Trophoblast cell (in vitro differentiated cells and primary cell): ENCODE results near the gene CIAO2B.
"Not testable (repeated sequence)": the region's sequence is repeated elsewhere in the genome, so short reads cannot be mapped to it uniquely, and the experiment has no call there.

ENCODE experiments used
- DNase-seq, 2 donors: peaks; one replicate each; pipeline ENCODE4 v3.0.0-alpha.2; 2016
- H2AFZ ChIP-seq: 2 replicates; pipeline ENCODE4 v1.6.1; 2013; ENCODE audit warnings: low read length, moderate library complexity, mild to moderate bottlenecking; ENCODE audit not compliant: insufficient read depth, poor library complexity
- H2AK5ac ChIP-seq: 2 replicates; pipeline ENCODE4 v1.6.1; 2013; ENCODE audit warnings: mild to moderate bottlenecking, low read length
- H2BK120ac ChIP-seq: 2 replicates; pipeline ENCODE4 v1.6.1; 2013; ENCODE audit warnings: low read length, mild to moderate bottlenecking, moderate library complexity; ENCODE audit not compliant: insufficient read depth, poor library complexity
- H2BK12ac ChIP-seq: 2 replicates; pipeline ENCODE4 v1.6.1; 2013; ENCODE audit warnings: mild to moderate bottlenecking, low read length, moderate library complexity
- H2BK5ac ChIP-seq: 2 replicates; pipeline ENCODE4 v1.6.1; 2013; ENCODE audit warnings: low read length, low read depth, moderate library complexity, mild to moderate bottlenecking; ENCODE audit not compliant: poor library complexity
- H3K14ac ChIP-seq: 2 replicates; pipeline ENCODE4 v1.6.1; 2013; ENCODE audit warnings: mild to moderate bottlenecking, low read length
- H3K18ac ChIP-seq: 2 replicates; pipeline ENCODE4 v1.6.1; 2013; ENCODE audit warnings: mild to moderate bottlenecking, low read length
- H3K23ac ChIP-seq: 2 replicates; pipeline ENCODE4 v1.6.1; 2013; ENCODE audit warnings: low read length
- H3K27ac ChIP-seq: 2 replicates; pipeline ENCODE4 v1.5.1; 2013; ENCODE audit warnings: low read depth, mild to moderate bottlenecking, inconsistent platforms, low read length, moderate library complexity
- H3K27me3 ChIP-seq: 2 replicates; pipeline ENCODE4 v1.6.1; 2013; ENCODE audit warnings: inconsistent platforms, mild to moderate bottlenecking, low read length, moderate library complexity; ENCODE audit not compliant: insufficient read depth
- H3K36me3 ChIP-seq, 2 experiments: 1 replicate in 1 of 2; 2 replicates in 1 of 2; pipeline ENCODE4 v1.6.1; 2013; ENCODE audit warnings: low read length in 2 of 2, mild to moderate bottlenecking in 2 of 2, moderate library complexity in 1 of 2; ENCODE audit not compliant: insufficient read depth in 2 of 2, control insufficient read depth in 1 of 2
- H3K4ac ChIP-seq: 2 replicates; pipeline ENCODE4 v1.6.1; 2013; ENCODE audit warnings: low read depth, mild to moderate bottlenecking, low read length, moderate library complexity
- H3K4me1 ChIP-seq, 2 experiments: 1 replicate in 1 of 2; 2 replicates in 1 of 2; pipeline ENCODE4 v1.6.1; 2013; ENCODE audit warnings: low read length in 2 of 2, mild to moderate bottlenecking in 2 of 2, moderate library complexity in 1 of 2; ENCODE audit not compliant: insufficient read depth in 2 of 2, control insufficient read depth in 1 of 2
- H3K4me2 ChIP-seq: 2 replicates; pipeline ENCODE4 v1.6.1; 2013; ENCODE audit warnings: inconsistent platforms, mild to moderate bottlenecking, low read length, moderate library complexity
- H3K4me3 ChIP-seq: 2 replicates; pipeline ENCODE4 v1.5.1; 2013; ENCODE audit warnings: mild to moderate bottlenecking, low read depth, low read length, inconsistent platforms
- H3K79me1 ChIP-seq: one replicate; pipeline ENCODE4 v1.6.1; 2013; ENCODE audit warnings: low read length
- H3K79me2 ChIP-seq: 2 replicates; pipeline ENCODE4 v1.6.1; 2013; ENCODE audit warnings: low read length, mild to moderate bottlenecking; ENCODE audit not compliant: control insufficient read depth, insufficient read depth, poor library complexity
- H3K9ac ChIP-seq: 2 replicates; pipeline ENCODE4 v1.6.1; 2013; ENCODE audit warnings: mild to moderate bottlenecking, low read length
- H3K9me3 ChIP-seq: 2 replicates; pipeline ENCODE4 v1.6.1; 2013; ENCODE audit warnings: low read depth, mild to moderate bottlenecking, control low read depth, inconsistent platforms, low read length; ENCODE audit not compliant: insufficient read depth
- H4K12ac ChIP-seq: 2 replicates; pipeline ENCODE4 v1.6.1; 2013; ENCODE audit warnings: low read depth, mild to moderate bottlenecking, low read length, moderate library complexity
- H4K8ac ChIP-seq: 2 replicates; pipeline ENCODE4 v1.6.1; 2013; ENCODE audit warnings: low read depth, mild to moderate bottlenecking, low read length, moderate library complexity
- H4K91ac ChIP-seq: one replicate; pipeline ENCODE4 v1.6.1; 2013; ENCODE audit warnings: low read depth, mild to moderate bottlenecking, low read length, moderate library complexity
- WGBS: extraction: QIAGEN DNeasy Blood & Tissue Kit; methylation state at CpG from one replicate; pipeline ENCODE4 v1.1.7; 2013; ENCODE audit warnings: missing lambda C conversion rate; ENCODE audit not compliant: insufficient read length, insufficient coverage; ENCODE audit errors: extremely low coverage; 5-methylcytosine and 5-hydroxymethylcytosine counted together

CIAO2B gene

GRCh38 chr16:66976746-66977145, 42.5 kb upstream of the CIAO2B start:
- Histone ChIP-seq H3K23ac (no peak overlapping the region), H2BK5ac (no peak overlapping the region), H3K4me2 (no peak overlapping the region), H3K9ac (no peak overlapping the region), H2AK5ac (no peak overlapping the region), H3K4me3 (no peak overlapping the region), H3K27ac (no peak overlapping the region), H3K27me3 (no peaks in the 10 kb centered on the region), H3K4ac (no peak overlapping the region), H4K91ac (no peak overlapping the region), H3K4me1 (no peaks in the 10 kb centered on the region), H2BK120ac (no peak overlapping the region), H3K79me2 (no peaks in the 10 kb centered on the region), H4K12ac (no peak overlapping the region), H3K9me3 (no peaks in the 10 kb centered on the region), H3K14ac (no peak overlapping the region), H3K18ac (no peak overlapping the region), H3K79me1 (no peaks in the 10 kb centered on the region), H2AFZ (no peak overlapping the region), H4K8ac (no peak overlapping the region), H3K36me3 (no peaks in the 10 kb centered on the region), H2BK12ac (no peak overlapping the region)
- no CpG with 5 or more reads among the region's 13 CpGs for WGBS
- DNase-seq, result no peak

DNA sequence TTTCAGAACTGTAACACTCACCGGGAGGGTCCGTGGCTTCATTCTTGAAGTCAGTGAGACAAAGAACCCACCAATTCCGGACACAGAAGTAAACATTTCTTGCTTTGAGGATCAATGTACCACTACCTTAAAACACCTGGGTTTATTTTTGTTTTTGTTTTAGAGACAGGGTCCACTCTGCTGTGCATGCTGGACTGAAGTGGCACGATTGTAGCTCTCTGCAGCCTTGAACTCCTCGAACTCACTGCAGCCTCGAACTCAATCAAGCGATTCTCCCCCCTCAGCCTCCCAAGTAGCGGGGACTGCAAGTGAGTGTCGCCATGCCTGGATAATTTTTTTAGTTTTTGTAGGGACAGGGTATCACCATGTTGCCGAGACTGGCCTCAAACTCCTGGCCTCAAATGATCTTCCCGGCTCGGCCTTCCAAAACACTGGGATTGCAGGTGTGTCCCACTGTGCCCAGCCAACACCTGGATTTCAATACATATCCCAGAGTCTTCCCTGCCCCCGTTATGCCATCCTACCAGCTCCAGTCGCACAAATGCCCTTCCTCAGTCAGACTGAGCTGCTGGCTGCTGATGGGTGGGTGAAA, 41.2 kb upstream of the CIAO2B start:
- H3K9me3 ChIP-seq, result no peaks in the 10 kb centered on the region
- no CpG with 5 or more reads among the region's 14 CpGs for WGBS
- DNase-seq, result no peak
- no peak overlapping the region for H3K4me2 ChIP-seq
- H2AFZ ChIP-seq, result no peak overlapping the region
- no peak overlapping the region for H3K27ac ChIP-seq
- H3K4ac ChIP-seq, result no peak overlapping the region
- no peak overlapping the region for H4K12ac ChIP-seq
- no peak overlapping the region for H4K8ac ChIP-seq
- no peak overlapping the region for H2BK120ac ChIP-seq
- no peaks in the 10 kb centered on the region for H3K79me2 ChIP-seq
- no peaks in the 10 kb centered on the region for H3K79me1 ChIP-seq
- no peak overlapping the region for H3K18ac ChIP-seq
- H3K27me3 ChIP-seq, result no peaks in the 10 kb centered on the region
- H3K9ac ChIP-seq, result no peak overlapping the region
- no peaks in the 10 kb centered on the region for H3K4me1 ChIP-seq
- no peak overlapping the region for H3K14ac ChIP-seq
- no peak overlapping the region for H2BK5ac ChIP-seq
- H2AK5ac ChIP-seq, result no peak overlapping the region
- no peaks in the 10 kb centered on the region for H3K36me3 ChIP-seq
- H3K23ac ChIP-seq, result no peak overlapping the region
- H3K4me3 ChIP-seq, result no peak overlapping the region
- H4K91ac ChIP-seq, result no peak overlapping the region
- no peak overlapping the region for H2BK12ac ChIP-seq

GRCh38 chr16:66974932-66975246, 40.7 kb upstream of the CIAO2B start:
- not testable (repeated sequence) for H3K4me1 ChIP-seq, H4K8ac ChIP-seq, DNase-seq, H3K4ac ChIP-seq, H3K79me2 ChIP-seq, H2BK12ac ChIP-seq, H3K27me3 ChIP-seq, H3K4me3 ChIP-seq, H3K4me2 ChIP-seq, H3K9ac ChIP-seq, H3K14ac ChIP-seq, H3K18ac ChIP-seq, H2BK5ac ChIP-seq, H4K12ac ChIP-seq, H2BK120ac ChIP-seq, H2AK5ac ChIP-seq, H2AFZ ChIP-seq, H3K9me3 ChIP-seq, H3K36me3 ChIP-seq, H4K91ac ChIP-seq, H3K79me1 ChIP-seq, H3K27ac ChIP-seq, H3K23ac ChIP-seq
- WGBS, result no CpG with 5 or more reads among the region's 11 CpGs

GRCh38 chr16:66974156-66974931, 40.1 kb upstream of the CIAO2B start:
- no CpG with 5 or more reads among the region's 32 CpGs for WGBS
- H4K12ac ChIP-seq, H4K8ac ChIP-seq: not testable (repeated sequence)

More at GRCh38 chr16:66974156-66974931, 40.1 kb upstream of the CIAO2B start:
- not testable (repeated sequence) for H2BK5ac ChIP-seq, H3K23ac ChIP-seq, H4K91ac ChIP-seq, H2AFZ ChIP-seq, H2BK12ac ChIP-seq, H3K4ac ChIP-seq, H2AK5ac ChIP-seq, H3K9ac ChIP-seq, H3K79me1 ChIP-seq, H3K18ac ChIP-seq, H3K4me2 ChIP-seq, H3K36me3 ChIP-seq, H2BK120ac ChIP-seq, H3K9me3 ChIP-seq, H3K4me1 ChIP-seq, H3K27me3 ChIP-seq, H3K27ac ChIP-seq, H3K79me2 ChIP-seq, H3K4me3 ChIP-seq, DNase-seq, H3K14ac ChIP-seq
